HG03439 (cell line): ENCODE results near the gene RFT1.
A peak's percentile ranks its signal among the peaks of the same experiment; 100 is the strongest.
"Not testable (repeated sequence)": the region's sequence is repeated elsewhere in the genome, so short reads cannot be mapped to it uniquely, and the experiment has no call there.

Source experiments
- ATAC-seq: cut with Tn5 transposase; IDR thresholded peaks from one replicate; pipeline ENCODE4 v1.9.1; 2021; ENCODE audit warnings: mild to moderate bottlenecking, moderate library complexity; ENCODE audit not compliant: unreplicated experiment

RFT1 gene

DNA sequence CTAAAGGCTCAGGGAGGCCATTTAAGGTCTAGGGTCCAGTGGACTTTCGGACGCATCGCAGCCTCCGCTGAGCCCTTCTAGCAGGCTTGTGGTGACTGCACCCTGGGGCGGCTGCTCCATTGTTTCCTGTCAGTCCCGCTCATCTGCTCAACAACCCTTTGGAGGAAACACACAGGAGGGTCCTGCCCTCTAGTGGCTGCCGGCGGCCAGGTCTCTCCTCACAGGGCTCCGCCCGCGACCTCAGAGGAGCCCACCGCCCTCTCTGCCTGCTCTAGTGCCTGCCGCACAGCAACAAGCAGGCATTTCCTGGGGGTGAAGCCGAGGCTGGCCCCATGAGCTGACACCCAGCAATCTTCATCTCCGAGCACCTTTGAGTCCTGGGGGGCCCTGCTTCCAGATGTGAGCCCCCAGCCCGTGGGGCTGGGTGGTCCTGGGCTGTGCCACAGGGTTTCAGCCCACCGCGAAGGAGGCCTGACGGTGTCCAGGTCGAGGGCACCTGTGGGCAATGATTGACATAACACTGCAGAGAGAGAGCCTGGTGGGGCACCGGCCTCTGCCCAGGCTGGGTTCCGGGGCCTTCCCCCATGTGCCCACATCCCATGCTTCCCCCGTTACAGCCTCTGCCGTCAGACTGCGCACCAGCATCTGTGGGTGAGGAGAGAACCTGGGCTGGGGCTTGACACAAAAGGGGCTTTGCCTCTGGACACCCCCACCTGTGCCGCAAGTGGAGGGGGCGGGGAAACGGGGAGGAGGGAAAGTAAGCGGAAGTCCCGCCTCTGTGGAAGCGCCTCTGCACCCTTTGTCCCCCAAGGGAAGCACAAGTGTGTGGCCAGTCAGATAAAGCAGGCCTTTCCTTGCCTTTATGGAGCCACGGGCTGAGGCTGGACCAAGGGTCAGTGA, 57.3 kb downstream of the RFT1 start:
- peak; percentile 82 for ATAC-seq

GRCh38 chr3:53071882-53072431, 58.3 kb downstream of the RFT1 start:
- no peak for ATAC-seq

DNA sequence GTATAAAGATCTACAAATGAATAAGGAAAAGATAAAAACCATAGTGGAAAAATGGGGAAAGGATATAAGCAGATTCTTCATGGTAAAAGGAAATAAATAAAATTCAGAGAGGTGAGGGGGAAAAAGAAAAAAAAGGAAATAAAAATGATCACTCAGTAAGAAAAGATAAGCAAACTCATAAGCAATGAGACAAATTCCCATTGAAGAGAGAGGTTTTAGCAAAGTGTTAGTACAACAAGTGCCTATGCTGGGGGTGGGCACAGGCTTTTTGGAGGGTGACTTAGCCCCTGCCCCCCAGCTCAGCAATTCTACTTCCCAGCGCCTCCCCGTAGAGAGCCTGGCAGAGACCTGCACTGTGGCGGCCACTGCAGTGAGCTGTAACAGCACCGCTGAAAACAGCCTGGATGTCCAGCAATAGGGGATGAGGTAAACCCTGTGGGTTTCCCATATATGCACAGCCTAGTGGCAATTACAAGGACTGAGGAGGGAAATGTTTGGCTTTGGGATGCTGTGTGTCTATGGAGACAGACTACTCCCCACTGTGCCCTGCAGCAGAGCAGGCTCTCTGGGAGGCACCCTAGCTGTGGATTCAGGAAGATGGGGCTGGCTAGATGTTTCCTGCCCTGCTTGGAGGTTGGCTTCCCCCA, 60.7 kb downstream of the RFT1 start:
- no peak for ATAC-seq

DNA sequence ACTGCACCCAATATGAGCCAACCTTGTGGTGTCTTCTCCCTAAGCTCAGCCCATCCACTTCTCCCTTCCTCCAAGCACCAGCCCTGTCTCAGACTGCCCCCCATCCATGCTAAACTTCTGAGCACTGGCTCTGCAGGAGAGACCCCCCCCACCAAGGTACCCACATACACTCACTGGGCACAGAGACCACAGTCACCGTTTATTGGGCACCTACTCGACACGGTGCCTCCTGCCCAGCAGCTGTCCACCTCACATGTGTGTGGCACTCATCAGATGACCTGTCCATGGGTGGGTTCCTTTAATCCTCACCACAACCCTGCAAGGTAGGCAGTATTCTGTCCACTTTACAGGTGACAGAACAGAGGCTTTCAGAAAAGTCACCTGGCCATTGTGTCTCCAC, 62.1 kb downstream of the RFT1 start:
- ATAC-seq = no peak

- no peak for ATAC-seq
Observed at GRCh38 chr3:53067567-53067966, 62.7 kb downstream of the RFT1 start.

DNA sequence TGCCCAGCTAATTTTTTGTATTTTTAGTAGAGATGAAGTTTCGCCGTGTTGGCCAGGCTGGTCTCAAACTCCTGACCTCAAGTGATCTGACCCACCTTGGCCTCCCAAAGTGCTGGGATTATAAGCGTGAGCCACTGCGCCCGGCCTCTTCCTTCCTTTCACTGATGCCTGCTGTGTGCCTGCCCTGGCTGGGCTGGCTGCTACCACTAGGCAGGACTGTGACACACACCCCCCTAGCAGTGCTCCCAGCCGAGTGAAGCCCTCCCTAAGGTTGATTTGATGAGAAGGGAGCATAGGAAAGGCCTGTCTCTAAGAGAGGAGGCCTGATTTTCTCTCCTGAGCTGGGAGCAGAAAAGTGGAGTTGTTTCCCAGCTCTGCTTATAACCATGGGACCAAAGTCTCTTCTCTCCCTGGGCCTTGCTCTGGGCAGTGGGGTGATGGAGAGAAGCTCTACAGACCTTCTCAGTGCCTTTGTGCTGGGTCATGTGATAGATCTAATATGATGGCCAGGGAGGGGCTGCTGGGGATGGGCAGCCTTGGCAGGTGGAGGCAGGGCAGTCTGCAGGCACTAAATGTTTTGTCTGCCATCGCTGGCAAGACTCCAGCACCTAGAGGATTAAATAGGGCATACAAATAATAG, 64.3 kb downstream of the RFT1 start:
- ATAC-seq = no peak

GRCh38 chr3:53062905-53063304, 67.3 kb downstream of the RFT1 start:
- ATAC-seq = no peak

- ATAC-seq = no peak
Observed at GRCh38 chr3:53056442-53056841, 73.8 kb downstream of the RFT1 start.

- ATAC-seq = not testable (repeated sequence)
Observed at GRCh38 chr3:53054233-53054632, 76.0 kb downstream of the RFT1 start.

DNA sequence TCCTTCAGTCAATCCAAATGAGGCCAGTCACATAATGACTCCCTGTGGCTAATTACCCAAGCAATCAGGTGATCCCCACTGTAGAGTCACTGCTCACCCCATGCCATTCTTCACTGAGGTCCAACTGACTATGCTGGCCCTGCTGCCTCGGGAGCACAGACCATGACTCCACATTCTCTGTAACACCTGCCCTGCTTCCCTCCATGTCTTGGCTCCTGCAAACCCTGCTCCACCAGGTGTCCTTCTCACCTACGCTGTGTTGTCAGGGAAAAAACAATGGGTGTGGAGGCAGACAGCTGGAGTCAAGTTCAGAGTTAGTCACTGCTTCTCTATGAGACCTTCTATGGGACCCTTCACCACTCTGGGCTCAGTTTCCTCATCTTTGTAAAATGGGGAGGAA, 78.3 kb downstream of the RFT1 start:
- ATAC-seq = no peak

DNA sequence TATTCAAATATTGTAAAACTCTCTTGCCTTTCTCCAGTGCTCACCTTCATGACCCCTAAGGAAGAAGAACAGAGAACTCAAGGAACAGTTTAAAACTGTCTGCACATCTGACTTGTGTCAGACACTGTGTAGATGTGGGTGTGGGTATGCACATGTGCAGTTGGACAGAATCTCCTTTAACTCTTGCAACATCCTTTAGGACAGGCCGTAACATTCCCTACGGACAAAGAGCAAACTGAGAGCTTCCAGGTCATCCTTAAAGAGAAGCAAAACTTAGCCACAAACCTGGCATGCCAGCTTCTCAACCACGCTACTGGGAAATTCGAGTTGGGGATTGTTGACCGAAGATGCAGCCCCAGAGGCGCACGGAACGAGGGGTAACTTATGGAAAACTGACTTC, 80.2 kb downstream of the RFT1 start:
- no peak for ATAC-seq

- peak; percentile 40 for ATAC-seq
Observed at GRCh38 chr3:53046171-53047170, 83.8 kb downstream of the RFT1 start.

DNA sequence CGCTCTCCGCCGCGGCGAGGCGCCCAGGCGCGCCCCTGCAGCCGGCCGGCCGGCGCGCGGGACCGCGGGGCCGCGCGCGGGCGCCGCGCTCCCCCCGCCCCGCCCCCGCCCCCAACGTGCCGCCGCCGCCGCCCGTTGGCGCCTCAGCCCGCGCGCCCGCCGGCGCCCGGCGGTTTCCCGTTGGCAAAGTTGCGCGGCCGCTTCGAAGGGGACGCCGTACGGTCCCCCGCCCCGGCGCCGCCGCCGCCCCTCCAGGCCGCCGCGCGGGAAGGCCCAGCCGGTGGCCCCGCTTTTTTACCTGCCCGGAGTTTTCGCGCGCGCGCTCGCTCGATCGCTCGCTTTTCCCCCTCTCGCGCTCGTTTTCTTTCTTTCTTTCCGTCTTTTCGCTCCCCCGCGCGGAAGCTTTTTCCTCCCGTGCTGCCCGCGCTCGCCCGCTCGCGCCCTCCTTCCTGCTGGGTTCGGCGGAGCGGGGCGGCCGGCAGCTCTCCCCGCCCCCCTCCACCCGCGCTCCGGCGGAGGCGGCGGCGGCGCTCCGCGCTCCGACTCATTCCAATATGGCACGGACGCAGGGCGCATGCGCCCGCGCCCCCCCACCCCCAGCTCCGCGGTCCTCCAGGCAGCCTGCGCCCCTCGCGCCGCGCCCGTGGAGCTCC, 84.6 kb downstream of the RFT1 start, which contains the start of gene SFMBT1:
TSS of gene SFMBT1 (minus strand) at position 556 of the 653 bp plus-strand sequence. CDS start 76,945 bp downstream, outside the sequence.
- ATAC-seq = peak; percentile 48

- ATAC-seq = peak; percentile 39
Observed at GRCh38 chr3:53044711-53045517, 85.3 kb downstream of the RFT1 start.

- no peak for ATAC-seq
Observed at GRCh38 chr3:53044371-53044710, 85.9 kb downstream of the RFT1 start.

- ATAC-seq = no peak
Observed at GRCh38 chr3:53043738-53044137, 86.5 kb downstream of the RFT1 start.

GRCh38 chr3:53042651-53043050, 87.6 kb downstream of the RFT1 start:
- no peak for ATAC-seq

- ATAC-seq = no peak
Observed at GRCh38 chr3:53040351-53040820, 89.8 kb downstream of the RFT1 start.

DNA sequence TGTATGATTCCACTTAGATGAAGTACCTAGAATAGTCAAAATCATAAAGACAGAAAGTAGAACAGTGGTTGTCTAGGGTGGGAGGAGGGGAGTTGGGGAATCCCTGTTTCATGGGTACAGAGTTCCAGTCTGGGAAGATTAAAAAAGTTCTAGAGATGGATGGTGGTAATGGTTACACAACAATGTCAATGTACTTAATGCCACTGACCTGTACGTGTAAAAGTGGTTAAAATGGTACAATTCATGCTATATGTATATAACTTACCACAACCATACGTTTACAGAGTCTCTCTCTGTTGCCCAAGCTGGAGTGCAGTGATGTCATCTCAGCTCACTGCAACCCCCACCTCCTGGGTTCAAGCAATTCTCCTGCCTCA, 90.9 kb downstream of the RFT1 start:
- ATAC-seq = no peak
